ENCODE data around the gene NBEAL1.
"Not testable (repeated sequence)": the region's sequence is repeated elsewhere in the genome, so short reads cannot be mapped to it uniquely, and the experiment has no call there.

NBEAL1 gene

DNA sequence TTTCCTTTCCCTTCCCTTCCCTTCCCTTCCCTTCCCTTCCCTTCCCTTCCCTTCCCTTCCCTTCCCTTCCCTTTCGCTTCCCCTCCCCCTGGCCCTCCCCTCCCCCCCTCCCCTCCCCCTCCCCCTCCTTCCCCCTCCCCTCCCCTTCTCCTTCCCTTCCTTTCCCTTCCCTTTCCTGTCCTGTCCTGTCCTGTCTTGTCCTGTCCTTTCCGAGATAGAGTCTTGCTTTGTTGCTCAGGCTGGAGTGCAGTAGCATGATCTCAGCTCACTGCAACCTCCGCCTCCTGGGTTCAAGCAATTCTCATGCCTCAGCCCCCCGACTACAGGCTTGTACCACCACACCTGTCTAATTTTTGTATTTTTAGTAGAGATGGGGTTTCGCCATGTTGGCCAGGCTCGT, 24.5 kb downstream of the NBEAL1 start:
- DNase-seq (ENCODE audit: low read depth) = not testable (repeated sequence)

DNA sequence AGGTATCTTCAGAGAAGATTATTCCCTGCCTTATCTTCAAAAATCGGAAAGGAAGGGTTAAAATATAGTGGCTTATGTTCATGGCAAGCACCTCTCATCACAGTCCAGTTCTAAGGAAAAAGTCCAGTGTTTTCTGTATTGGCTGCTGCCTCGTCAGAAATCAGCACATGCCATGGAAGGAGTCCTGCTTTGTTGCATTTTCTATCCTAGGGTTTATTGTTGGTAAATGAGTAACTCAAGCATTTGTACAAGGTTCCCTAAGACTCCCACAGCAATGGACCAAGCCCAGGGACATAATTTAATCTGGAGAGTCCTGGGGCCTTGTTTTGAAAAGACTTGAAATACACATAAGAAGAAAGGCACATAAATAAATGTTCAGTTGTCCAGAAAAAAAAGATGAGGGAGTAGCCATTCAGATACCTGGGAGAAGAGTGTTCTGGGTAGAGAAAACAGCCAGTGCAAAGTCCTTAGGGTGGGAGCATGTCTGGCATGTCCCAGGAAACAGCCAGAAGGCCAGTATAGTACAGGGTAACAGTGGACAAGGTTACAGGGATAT, 26.4 kb downstream of the NBEAL1 start:
- DNase-seq (ENCODE audit: low read depth) = no peak

GRCh38 chr2:203042178-203042577, 27.5 kb downstream of the NBEAL1 start:
- no peak for DNase-seq (ENCODE audit: low read depth)

DNA sequence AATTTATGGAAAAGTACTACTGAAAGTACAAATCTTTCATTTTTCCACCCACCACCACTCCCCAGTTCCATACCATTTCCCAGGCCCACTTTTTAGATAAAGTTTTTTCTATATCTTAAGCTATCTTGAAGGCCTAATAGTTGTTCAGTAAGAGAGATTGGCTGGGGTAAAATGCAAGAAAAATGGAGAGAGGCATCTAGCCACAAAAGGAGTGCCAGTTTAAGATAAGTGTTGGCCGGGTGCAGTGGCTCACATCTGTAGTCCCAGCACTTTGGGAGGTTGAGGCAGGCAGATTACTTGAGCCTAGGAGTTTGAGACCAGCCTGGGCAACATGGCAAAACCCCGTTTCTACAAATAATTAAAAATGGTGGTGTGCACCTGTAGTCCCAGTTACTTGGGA, 28.6 kb downstream of the NBEAL1 start:
- DNase-seq (ENCODE audit: low read depth) = no peak

GRCh38 chr2:203045867-203046266, 31.2 kb downstream of the NBEAL1 start:
- no peak for DNase-seq (ENCODE audit: low read depth)

GRCh38 chr2:203052539-203052938, 37.9 kb downstream of the NBEAL1 start:
- DNase-seq (ENCODE audit: low read depth) = no peak

DNA sequence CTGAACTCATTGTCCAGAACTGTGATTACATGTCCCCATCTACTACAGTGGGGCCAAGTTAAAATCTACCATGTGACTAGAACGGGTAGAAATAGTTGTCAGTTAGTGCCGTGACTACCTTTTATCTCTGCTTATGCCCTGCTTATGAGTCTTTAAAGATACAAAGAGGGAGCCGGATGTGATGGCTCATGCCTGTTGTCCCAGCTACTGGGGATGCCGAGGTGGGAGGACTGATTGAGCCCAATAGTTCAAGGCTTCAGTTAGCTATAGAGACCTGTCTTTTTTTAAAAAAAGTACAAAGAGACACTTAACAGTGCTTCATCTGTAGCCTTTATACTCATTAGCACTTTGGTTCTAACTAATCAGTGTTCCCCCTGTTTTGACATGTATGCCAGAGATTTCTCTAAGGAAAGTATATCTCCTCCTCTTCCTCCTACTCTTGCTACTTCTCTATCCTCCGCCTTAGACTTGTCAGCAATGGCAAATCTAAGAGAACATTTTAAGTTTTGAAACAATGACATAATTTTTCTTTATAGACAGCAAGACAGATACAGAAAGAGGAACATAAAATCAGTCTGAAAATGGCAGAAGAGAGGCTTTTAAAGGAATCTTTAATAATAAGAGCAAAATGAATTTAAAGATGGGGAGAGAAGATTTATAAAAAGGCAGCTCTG, 45.0 kb downstream of the NBEAL1 start:
- no peak for DNase-seq (ENCODE audit: low read depth)

DNA sequence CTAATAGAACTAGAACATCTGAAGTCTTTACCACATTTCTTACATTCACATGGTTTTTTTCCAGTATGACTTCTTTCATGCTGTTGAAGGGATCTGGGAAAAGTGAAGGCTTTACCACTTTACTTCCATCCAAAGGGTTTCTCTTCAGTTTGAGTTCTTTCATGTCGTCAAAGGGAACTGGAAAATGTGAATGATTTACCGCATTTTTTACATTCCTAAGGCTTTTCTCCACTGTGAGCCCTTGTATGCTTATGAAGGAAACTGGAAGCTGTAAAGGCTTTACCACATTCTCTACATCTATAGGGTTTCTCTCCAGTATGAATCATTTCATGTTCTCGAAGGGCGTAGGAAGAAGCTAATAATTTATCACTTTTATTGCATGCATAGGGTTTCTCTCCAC, 46.7 kb downstream of the NBEAL1 start:
- DNase-seq (ENCODE audit: low read depth) = peak; percentile 11

GRCh38 chr2:203062126-203062525, 47.5 kb downstream of the NBEAL1 start:
- DNase-seq (ENCODE audit: low read depth) = no peak

GRCh38 chr2:203066519-203067091, 51.9 kb downstream of the NBEAL1 start:
- not testable (repeated sequence) for DNase-seq (ENCODE audit: low read depth)

DNA sequence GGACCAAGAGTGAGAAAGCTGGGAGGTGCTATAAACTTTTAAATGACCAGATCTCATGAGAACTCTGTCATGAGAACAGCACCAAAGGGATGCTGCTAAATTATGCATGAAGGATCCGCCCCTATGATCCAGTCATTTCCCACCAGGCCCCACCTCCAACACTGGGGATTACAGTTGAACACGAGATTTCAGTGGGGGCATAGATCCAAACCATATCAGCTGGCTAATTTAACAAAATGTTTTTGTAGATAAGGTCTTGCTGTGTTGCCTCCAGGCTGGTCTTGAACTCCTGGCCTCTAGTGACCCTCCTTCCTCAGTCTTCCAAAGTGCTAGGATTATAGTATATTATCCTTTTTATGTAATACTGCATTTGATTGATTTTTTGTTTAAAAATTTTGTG, 56.0 kb downstream of the NBEAL1 start:
- DNase-seq (ENCODE audit: low read depth) = no peak

GRCh38 chr2:203071148-203071547, 56.5 kb downstream of the NBEAL1 start:
- no peak for DNase-seq (ENCODE audit: low read depth)

GRCh38 chr2:203072371-203072770, 57.7 kb downstream of the NBEAL1 start:
- DNase-seq (ENCODE audit: low read depth) = no peak

DNA sequence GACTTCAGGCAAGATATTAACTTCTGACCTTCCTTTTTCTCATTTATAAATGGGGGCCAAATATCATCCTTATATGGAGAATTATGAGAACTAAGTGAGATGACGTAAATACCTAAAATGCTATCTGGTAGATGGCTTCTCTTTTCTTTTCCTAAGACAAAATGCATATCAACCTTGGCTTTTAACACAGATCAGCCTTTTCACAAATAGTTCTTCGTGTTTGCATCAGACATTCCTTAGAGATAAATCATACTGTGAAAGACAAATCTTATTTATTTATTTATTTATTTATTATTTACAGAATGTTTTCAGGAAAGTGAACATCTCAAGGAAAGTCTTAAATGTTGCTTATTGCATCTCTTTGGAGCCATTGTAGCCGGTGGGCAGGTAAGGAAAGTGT, 62.8 kb downstream of the NBEAL1 start:
- no peak for DNase-seq (ENCODE audit: low read depth)

GRCh38 chr2:203080447-203081045, 65.9 kb downstream of the NBEAL1 start:
- no peak for DNase-seq (ENCODE audit: low read depth)

DNA sequence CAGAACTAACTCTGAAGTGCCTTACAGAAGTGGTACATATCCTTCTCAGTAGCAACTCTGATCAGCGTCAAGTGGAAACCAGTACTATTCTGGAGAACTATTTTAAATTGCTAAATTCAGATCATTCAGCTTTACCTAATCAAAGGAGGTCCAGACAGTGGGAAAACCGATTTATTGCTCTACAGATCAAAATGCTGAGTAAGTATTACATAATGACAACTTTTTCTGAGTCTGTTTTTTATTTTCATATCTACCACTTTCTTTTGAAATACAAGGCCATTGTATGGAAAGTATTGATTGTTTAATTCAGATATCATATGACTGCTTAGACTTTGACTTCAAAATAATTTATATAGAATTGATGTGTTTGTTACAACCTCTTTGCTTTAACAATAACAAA, 68.7 kb downstream of the NBEAL1 start:
- no peak for DNase-seq (ENCODE audit: low read depth)

- DNase-seq (ENCODE audit: low read depth) = not testable (repeated sequence)
Measured at GRCh38 chr2:203086381-203086780, 71.7 kb downstream of the NBEAL1 start.

DNA sequence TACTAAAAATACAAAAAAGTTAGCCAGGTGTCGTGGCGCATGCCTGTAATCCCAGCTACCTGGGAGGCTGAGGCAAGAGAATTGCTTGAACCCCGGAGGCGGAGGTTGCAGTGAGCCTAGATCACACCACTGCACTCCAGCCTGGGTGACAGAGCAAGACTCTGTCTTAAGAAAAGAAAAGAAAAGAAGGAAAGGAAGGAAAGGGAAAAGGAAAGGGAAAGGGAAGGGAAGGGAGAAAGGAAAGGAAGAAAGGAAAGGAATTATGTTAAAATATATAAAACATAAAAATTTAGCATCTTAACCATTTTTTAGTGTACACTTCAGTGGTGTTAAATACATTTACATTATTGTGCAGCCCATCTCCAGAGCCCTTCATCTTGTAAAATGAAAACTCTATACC, 76.0 kb downstream of the NBEAL1 start:
- not testable (repeated sequence) for DNase-seq (ENCODE audit: low read depth)

GRCh38 chr2:203097735-203098134, 83.1 kb downstream of the NBEAL1 start:
- DNase-seq (ENCODE audit: low read depth) = no peak

- DNase-seq (ENCODE audit: low read depth) = not testable (repeated sequence)
Measured at GRCh38 chr2:203102357-203102756, 87.7 kb downstream of the NBEAL1 start.

- DNase-seq (ENCODE audit: low read depth) = no peak
Measured at GRCh38 chr2:203104273-203104672, 89.6 kb downstream of the NBEAL1 start.

DNA sequence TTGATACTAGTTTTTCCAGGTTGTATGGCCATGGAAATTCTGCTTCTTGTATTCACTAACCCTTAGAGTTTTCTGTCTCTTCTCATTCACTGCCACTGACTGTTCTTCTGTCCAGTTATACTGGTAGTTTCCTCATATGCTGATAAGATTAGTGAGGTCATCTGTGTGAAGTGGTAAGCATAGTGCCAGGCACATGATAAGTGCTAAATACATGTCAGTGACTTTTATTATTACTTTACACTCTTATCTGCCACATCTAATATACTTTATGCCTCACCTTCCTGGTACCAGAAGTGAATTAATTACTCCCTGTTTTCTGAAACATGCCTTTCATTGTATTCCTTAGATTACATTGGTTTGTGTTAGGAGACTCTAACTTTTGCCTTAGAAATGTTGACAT, 91.3 kb downstream of the NBEAL1 start:
- DNase-seq (ENCODE audit: low read depth) = no peak

DNA sequence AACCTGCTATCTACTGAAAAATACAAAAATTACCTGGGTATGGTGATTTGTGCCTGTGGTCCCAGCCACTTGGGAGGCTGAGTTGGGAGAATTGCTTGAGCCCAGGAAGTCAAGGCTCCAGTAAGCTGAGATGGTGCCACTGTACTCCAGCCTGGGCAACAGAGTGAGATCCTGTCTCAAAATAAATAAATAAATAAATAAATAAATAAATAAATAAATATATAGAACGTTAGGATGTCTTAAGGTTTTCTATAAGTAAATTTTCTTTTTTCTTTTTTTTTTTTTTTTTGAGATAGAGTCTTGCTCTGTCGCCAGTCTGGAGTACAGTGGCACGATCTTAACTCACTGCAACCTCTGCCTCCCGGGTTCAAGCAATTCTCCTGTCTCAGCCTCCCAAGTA, 95.8 kb downstream of the NBEAL1 start:
- DNase-seq (ENCODE audit: low read depth) = not testable (repeated sequence)
